ENCODE data around the gene ALK.

The ALK gene

GRCh38 chr2:29370581-29371125 is 550.7 kb downstream of the ALK start:
- TF ChIP-seq CTCF (IDR thresholded peaks at IDR 0.05; ENCODE audit: extremely low read depth, missing control alignments), result no peak
- DNase-seq (ENCODE audit: low spot score), result no peak

GRCh38 chr2:29370173-29370572 is 551.2 kb downstream of the ALK start:
- TF ChIP-seq CTCF (IDR thresholded peaks at IDR 0.05; ENCODE audit: extremely low read depth, missing control alignments), result no peak
- DNase-seq (ENCODE audit: low spot score), result no peak

- TF ChIP-seq CTCF (IDR thresholded peaks at IDR 0.05; ENCODE audit: extremely low read depth, missing control alignments), result no peak
- no peak for DNase-seq (ENCODE audit: low spot score)
These were observed 552.7 kb downstream of the ALK start for GRCh38 chr2:29368659-29369040.

- no peak for DNase-seq (ENCODE audit: low spot score)
- TF ChIP-seq CTCF (IDR thresholded peaks at IDR 0.05; ENCODE audit: extremely low read depth, missing control alignments), result no peak
These were observed 553.3 kb downstream of the ALK start for GRCh38 chr2:29367986-29368658.

GRCh38 chr2:29363111-29363510 is 558.3 kb downstream of the ALK start:
- no peak for TF ChIP-seq CTCF (IDR thresholded peaks at IDR 0.05; ENCODE audit: extremely low read depth, missing control alignments)
- DNase-seq (ENCODE audit: low spot score), result no peak

GRCh38 chr2:29361231-29361630 is 560.2 kb downstream of the ALK start:
- no peak for DNase-seq (ENCODE audit: low spot score)
- TF ChIP-seq CTCF (IDR thresholded peaks at IDR 0.05; ENCODE audit: extremely low read depth, missing control alignments), result no peak

- TF ChIP-seq CTCF (IDR thresholded peaks at IDR 0.05; ENCODE audit: extremely low read depth, missing control alignments), result no peak
- no peak for DNase-seq (ENCODE audit: low spot score)
These were observed 561.2 kb downstream of the ALK start for GRCh38 chr2:29360016-29360784.

All from GM20000 (cell line).